Measurements from ENCODE around the gene PDGFC.

Gene PDGFC

DNA sequence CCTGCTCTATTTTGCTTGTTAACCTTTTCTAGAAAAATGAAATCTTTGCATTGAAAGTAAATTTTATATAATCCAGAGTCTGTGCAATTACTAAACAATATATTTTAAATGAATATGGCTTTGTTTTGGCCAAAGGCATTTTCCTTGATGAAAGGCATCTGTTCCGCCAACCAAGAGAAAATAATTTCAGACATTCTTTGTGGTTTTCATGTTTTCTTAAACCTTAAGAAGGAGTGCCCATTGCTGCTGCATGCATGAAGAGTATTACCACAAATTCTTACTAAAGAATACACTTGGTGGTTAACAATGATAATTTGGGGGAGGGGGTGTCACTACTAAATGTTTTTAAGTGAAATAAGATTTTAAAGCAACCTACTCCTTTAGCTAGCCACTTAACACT, 2.7 kb upstream of the PDGFC start:
- DNase-seq (ENCODE audit: low read depth): peak; percentile 52

DNA sequence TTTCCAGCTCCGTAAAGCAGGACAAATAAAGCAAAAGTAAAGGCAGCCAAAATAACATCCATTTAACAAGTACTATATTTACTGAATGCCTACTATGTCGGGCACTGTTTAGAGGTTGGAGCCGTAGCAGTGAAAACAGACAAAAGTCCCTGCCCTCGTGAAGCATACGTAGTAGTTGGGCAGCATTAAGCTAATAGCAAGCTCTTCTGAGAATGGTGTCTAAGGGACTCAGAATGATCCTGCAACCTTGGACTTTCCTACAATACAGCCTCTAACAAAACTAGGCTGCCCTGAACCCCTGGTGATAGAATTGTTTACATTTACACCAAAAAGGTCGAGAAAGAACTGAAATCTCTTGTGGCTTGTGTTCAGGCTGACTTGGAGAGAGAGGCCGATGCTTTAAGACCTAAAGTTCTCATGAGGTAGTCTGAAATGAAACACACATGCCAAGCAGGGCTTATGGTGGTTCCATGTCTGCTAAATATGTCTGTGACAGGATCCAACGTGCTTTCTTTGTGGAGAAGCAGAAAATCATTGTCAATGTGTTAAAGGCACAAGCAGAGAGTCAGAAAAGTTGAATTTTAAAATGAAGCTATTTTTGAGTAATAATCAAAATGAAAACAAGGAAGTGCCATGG, 898 bp upstream of the PDGFC start:
- no peak for DNase-seq (ENCODE audit: low read depth)

DNA sequence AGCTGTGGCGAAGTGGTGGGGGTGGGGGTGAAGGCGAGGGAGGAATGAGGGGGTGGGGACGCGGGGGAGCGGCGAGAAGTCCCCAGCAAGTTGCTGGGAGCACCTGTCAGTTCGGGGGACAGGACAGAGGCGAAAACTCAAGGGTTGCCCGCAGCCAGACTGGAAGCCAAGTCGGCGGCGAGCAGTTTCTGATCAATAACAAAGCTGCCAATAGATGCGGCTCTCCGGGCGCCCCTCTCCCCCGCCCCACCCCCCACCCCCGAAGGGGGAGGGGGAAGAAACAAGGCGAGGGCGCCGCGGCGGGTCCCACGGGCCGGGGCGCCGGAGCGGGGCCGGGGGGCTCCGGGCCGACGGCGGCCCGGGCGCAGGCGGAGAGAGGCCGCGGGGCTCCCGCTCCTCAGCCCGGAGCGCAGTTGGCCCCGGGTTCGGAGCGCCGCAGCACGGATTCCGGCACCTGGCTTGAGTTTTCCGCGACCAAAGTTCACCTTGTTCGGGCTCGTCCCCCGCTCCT, 379 bp downstream of the PDGFC start:
- DNase-seq (ENCODE audit: low read depth): no peak

DNA sequence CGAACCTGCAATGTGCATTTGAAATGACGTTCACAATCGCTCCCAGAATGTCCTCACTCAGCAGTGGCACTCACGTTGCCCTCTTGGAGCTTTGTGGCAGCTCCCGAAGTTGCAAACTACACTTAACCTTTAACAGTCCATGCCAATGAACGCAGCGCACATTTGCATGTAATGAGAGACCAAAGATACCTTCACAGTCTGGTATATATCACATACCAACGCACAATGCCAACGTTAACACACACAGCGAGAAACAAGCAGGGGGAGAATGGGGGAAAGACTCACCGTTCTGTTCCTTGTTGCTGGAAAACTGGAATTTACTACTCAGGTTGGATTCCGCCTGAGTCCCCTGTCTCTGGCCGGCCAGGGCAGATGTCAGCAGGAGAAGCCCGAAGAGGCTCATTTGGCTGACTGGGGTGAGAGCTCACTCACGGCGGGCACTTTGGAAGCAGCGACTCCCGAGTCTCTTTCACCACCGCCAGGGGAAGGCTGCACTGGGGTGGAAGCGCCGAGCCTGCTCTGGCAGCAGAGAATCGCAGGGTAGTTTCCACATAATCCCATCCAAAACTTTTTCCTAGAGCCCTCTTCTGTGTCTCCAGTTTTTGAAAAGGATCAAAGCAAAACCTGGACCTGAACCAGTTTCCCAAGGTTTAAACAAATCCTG, 966 bp downstream of the PDGFC start:
- peak; percentile 77 for DNase-seq (ENCODE audit: low read depth)

DNA sequence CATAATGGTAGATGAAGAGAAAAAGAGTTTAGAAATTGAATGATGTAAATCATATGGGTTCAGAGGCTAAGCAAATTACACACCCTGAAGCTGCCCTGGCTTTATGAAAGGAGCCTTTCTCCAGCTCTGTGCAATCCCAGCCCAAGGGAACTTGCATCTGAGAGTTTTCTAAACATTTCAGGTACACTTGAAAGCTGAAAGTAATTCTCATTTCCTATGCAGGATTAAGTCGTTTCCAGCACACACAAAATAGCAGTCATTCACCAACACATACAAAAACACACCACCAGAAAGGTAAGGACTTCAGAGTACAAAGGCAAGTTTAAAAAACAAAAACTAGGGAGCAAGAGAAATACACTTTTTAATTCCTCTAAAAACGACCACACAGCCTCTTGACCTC, 1.7 kb downstream of the PDGFC start:
- DNase-seq (ENCODE audit: low read depth): no peak

DNA sequence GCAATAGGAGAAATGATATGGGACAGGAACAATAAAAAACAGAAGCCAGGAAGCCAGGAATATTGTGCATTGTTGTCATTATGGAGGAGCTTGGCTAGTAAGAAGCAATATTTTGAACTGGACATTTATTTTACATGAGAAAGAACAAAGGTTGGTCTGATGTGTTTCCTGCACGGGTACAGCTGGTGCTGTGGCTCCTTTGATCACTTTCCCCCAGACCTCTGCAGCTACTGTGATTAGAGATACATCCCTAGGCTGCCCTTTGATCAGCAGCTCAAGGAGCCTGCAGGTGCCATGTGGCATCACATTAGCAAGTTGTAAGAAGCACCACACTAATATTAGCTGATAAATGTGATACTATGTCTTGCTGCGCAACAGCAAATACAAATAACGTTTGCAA, 2.5 kb downstream of the PDGFC start:
- DNase-seq (ENCODE audit: low read depth): no peak

DNA sequence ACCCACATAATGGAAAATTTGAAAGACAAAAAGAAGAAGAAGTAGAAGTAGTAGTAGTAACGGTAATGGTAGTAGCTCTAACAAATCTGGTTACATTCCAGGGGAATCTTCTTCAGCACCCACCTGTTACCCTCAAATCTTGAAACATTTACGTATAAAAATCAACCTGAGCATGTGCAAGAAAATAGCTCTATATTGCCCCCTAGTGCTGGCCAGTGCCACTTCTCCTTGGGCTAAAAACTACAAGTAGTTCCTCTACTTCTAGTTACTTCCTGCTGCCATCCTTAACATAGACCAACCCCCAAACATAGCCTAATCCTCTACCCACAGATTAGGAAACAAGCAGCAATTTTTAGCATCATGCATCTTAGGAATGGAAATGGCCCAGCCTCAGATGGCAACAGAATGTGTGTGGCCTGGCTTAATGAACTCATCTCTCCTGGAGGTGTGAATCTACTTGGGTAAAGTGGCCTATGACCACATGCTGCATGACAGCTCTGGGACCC, 3.1 kb downstream of the PDGFC start:
- DNase-seq (ENCODE audit: low read depth): peak; percentile 81

DNA sequence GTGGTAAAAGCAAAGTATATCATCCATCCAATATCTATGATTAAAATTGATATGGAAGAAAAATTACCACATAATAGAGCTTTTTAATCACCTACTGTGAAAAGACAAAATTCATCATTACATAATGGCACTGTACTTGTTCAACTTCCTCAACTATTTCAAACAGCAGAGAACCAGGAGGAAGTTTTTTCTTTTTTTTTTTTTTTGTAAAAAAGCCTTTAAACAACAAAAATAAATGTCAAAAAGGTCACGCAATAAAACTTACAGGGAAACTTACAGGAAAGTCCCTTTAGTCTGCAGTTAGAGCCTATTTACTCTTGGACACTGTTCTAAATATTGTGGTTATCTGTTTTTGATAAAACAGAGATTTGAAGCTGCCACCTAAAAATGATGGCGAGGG, 4.8 kb downstream of the PDGFC start:
- DNase-seq (ENCODE audit: low read depth): no peak

DNA sequence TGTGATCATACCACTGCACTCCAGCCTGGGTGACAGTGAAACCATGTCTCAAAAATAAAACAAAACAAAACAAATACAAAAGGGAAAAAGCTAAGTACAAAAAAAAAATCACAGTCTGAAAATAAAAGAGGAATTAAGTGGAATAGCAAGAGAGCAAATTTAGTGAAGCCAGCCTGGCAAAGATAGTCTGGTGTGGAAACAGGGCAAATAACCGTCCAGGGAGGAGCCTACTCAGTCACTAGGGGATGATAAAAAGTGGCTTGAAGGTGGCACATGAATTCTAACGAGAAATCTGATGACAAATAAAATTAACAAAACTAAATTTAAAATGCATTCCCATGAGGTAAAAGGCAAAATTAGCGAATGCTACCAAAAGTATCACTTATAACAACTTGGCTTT, 8.2 kb downstream of the PDGFC start:
- DNase-seq (ENCODE audit: low read depth): no peak

DNA sequence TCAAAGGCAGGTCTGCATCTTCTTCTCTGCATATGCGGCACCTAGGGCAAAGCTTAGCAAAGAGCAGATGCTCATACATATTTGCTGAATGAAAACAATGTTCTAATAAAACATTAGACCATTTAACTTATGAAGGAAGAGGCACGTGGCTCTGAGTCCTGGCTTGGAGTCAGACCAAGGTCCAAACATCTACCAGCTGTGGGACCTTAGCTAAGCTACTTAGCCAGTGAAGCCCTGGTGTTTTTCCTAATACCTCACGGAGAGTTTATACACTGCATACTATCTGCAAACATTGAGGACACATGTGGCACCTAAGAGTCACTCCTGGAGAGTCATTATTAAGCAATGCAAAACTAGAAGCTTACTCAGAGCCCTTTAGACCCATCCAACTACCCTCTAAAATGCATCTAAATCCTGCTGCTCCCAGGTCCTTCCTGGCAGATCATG, 9.0 kb downstream of the PDGFC start:
- peak; percentile 87 for DNase-seq (ENCODE audit: low read depth)

DNA sequence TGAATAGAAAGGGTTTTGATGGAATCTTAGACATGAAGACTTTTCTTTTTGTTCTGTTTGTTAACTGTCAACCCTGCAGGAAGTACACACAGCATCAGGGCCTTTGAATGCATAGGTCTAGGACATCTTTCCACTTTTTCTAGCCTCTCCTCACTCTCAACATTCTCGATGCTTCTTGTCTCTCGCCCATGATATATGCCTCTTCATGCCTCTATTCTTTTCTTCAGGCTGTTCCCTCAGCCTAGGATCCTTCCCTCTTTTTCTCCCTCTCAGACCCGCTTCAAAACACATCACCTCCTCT, 9.6 kb downstream of the PDGFC start:
- DNase-seq (ENCODE audit: low read depth): no peak

DNA sequence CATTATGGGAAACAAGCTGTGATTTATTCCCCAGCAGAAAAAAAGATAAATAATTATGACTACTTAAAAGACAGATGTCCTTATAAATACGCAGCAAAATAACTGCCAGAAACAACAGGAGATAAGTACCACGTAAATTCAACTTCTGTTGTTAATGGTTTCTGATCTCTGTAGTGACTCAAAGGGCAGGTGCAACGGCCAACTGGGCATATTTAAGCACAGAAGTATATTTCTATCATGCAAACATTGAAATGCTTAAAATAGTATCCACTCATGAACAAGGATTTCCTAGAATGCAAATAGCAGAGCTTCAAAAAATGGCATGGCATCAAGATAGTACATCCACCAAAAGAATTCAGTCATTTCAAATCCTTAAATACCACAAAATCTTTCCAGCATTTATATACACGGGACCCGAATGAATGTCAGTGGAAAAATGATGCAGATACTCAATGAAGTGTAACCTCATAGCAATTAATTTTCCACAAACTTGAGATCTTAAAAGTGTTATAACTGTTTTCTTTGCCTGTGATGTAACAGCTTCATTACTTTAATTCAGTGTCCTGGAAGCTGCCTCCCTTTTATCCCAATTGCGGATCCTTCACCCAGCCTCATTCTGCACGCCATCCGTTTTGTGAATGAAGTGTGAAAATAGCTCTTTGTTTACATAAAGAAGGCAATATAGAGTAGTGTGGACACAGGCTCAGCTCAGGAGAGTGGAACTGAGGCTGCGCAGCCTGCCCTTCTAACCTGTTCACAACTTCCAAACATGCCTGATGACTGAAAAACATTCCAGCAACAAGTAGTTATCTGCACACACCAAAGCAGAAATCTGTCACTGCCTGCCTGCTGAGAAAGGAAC, 10.2 kb downstream of the PDGFC start:
- DNase-seq (ENCODE audit: low read depth): no peak

DNA sequence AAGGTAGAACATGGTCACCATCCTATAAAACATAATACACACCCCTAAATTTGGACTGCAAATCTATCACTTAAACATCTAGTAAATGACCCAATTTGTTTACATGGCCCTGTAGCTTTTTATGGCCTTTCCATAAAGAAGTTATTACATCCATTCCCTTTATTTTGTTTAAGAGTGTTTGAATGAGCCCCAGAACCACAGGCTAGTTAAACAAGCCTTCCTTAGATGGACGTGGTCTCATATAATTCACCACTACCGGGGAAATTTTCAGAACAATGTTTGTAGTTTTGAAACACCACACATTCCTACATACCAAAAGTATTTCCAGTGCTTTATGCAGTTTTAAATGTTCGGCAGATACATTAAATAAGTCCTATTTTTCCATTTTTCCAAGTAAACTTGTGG, 12.3 kb downstream of the PDGFC start:
- peak; percentile 58 for DNase-seq (ENCODE audit: low read depth)

DNA sequence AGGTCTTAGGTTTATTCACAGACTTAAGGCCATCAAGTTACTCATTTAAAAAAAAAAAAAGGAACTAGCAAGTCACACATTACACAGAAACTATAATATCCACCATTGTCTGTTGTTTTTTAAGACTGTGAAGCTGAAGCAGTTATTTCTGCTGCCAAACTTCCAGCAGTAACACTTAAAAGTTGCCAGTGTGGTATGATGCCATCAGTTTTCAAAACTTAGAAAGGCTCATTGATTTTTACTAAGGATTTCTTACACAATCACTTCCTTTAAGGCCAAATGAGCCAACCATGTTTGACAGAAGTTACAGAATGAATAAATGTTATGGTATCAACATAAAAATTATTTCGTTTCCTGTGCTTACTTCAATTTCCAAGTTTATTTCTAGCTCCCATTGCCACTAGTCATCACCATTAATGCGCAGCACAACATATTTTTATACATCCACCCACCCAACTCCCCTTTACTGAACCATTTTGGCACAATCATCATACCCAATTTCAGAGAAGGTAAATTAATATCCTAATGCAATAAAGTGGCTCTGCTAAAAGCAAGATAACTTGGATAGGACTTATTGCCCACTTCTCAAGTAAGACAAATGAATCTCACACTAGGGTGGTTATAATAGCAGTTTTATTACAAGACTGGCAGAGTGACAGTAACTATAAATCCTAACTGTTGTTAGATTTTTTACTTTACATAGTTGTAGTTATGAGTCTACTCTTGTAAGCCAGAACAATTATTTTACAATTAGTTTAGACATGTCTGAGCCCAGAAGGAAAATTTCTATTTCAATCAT, 13.1 kb downstream of the PDGFC start:
- no peak for DNase-seq (ENCODE audit: low read depth)

DNA sequence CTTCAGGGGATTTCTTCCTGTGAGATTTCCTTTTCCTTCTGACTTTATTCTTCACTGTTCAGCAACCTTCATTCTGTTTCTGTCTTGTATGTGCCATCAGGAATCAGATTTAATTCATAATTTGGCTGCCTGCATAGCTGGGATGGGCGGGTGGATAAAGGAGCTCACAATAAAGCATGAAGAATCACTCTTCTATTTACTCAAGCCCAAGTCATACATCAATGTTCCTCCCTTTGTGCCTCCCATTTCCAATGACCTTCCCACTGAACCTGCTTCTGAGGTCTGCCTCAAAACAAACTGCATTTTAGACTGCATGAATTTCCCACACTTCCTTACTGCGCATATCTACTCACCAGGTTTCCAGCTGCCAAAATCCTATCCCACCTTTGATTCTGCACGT, 14.0 kb downstream of the PDGFC start:
- no peak for DNase-seq (ENCODE audit: low read depth)

DNA sequence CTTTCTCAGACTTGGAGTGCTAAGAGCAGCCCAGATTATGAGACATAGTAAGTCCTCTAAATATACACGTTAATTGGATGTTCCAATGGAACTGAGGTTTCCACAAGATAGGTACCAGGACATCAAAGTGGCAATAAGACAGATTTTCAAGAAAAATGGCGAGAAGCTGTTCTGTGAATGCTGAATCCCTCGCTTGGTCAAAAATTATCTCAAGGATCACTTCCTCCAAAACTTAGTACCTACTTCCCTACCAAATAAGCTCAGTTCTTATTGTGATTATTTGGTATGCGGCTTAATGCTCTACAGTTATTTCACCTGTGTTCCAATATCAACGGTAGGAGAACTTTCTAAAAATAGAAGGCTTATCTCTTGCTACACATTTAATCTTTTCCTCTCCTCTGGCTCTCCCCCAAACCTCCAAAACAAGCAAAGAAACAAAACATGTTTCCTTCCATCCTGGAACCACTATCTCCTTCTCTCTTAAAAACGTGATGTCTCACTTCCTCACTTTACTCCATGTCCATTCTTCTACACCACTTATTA, 14.7 kb downstream of the PDGFC start:
- DNase-seq (ENCODE audit: low read depth): no peak

DNA sequence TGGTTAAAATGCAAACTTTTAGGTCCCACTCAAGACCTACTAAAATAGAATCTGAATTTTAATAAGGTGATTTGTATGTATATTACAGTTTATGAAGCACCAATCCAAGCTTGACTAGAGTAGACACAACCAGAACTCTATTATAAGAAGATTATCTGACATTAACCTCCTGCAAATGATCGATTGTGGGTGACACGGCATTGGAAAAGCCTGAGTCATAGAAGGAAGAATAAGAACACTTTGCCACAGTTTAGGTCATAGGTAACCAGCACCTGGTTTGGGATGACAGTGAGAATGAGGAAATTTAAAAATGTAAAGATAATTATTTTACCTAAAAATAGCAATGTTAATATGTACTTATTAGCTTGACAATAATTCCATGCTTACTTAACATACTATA, 15.2 kb downstream of the PDGFC start:
- DNase-seq (ENCODE audit: low read depth): no peak

DNA sequence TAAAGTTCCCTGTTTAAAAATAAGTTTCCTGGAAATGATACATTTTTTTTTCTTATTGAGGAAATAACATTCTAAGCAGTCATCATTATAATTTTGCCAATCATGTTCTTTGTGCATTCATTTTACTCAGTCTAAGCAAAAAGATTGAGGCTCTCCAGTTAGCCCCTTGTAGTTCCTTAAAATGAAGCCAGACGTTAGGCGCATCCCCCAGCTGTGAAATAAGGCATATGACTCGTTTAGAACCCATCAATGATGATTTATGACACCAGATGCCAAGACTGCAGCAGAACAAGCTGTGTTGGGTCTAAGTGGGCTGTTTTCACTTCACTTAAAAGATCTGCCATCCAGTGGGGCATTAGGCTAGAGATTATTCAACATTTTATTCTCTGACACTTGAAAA, 17.0 kb downstream of the PDGFC start:
- DNase-seq (ENCODE audit: low read depth): no peak

DNA sequence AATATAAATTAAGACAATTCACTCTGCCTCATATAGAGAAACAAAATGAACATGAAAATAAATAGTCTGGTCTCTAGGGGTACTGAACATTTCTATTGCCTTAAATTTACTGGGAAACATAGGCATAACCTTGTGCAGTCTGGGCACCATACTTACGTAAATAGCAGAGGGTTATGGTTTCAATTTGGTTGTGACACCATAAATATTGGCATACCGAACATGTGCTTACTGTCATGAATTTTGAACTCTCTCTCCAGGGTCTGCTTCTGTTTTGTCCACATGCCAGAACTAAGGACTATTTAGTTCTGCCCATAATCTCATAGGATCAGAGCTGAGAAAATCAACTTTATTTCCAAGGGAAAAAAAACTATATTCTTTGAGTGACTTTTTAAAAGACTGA, 17.6 kb downstream of the PDGFC start:
- no peak for DNase-seq (ENCODE audit: low read depth)

DNA sequence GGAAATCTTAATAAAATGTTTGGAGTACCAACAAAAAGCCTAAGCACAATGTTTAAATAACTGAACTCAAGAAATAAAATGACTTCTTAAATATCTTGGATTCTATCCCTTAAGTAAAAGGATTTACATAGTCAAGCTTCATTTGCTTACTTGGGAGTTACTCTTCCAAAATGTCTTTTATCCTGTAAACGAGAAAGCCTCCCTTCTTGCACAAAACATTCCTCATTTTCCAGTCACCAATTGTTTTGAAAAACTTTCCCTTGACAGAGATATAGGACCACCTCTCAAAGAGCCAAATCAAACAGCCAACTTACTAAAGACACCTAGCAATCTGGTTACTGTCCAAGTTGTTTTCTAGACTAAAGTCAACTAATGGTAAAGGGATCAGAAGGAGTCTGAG, 18.6 kb downstream of the PDGFC start:
- no peak for DNase-seq (ENCODE audit: low read depth)

DNA sequence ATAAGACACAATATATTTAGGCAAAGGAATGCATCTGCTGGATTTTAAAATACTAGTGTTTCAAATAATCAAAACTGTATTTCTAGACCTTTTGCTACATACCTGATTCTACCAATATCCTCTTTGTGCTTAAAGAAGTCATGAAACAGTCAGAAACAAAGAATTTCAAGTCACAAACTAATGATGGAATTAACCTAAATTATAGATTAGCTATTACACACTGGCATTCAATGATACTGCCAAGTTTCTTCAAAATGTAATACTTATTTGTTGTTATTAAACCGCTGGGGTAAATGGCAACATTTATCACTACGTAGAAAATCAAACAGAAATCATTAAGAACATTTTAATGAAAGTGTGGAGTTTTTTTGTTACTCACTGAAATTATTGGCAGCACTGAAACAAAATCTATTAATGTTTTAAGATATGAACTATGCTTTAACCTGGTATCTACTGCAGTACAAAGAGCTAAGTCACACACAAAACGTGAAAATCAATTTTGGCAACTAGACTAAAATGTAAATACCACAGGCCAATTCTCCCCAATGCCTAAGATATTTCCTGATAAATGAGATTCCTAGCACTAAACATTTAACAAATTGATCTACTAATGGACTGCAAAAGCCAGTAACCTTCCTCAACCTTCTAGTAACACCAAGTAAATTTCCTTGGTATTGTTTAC, 19.4 kb downstream of the PDGFC start:
- no peak for DNase-seq (ENCODE audit: low read depth)

All from ELR (cell line).